ENCODE data around the gene ANXA4.
"Not testable (repeated sequence)": the region's sequence is repeated elsewhere in the genome, so short reads cannot be mapped to it uniquely, and the experiment has no call there.

Gene ANXA4

GRCh38 chr2:69811591-69811990, 69.7 kb downstream of the ANXA4 start:
- no peak for DNase-seq

DNA sequence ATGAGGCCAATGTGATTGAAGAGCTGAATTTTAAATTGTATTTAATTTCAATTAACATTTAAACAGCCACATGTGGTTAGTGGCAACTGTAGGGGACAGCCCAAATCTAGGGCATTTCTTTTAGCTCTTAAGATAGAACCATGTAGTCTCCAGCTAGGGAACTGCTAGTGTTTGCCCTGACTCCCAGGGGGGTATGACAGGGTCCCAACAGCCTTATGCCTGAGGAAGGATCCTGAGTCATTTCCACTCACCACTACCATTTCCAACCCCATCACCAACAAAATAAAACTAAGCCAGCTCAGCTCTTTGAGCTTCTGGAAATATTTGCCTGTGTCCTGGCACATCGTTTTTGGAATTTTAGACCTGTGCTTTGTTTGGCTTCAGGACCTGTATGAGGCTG, 73.8 kb downstream of the ANXA4 start:
- DNase-seq = no peak

DNA sequence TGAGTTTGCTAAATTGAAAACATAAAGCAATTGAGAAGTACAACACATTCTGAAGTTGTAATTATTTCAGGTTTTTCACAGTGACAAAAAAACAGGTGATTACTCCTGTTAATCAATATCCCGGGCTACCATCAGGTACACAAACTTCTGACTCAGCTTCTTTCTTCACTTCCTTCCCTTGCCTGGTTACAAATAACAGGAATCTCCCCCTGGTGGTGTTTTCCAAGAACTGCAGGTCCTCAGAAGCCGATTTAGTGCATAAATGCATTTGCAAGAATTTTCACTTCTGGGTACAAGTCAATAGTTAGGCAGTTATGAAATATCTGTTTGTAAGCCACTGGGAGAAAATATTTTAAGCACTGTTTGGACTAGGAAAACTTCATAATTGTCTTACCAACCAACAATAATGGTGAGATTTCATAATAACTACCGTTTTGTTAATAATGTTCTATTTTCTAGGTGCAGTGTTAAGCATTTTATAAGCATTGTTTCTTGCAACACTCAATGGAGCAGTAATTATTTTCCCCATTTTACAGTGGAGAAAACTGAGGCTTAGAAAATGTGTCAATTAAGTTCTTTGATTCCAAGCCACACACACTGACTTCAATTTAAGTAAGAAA, 75.1 kb downstream of the ANXA4 start:
- DNase-seq = peak; percentile 92

DNA sequence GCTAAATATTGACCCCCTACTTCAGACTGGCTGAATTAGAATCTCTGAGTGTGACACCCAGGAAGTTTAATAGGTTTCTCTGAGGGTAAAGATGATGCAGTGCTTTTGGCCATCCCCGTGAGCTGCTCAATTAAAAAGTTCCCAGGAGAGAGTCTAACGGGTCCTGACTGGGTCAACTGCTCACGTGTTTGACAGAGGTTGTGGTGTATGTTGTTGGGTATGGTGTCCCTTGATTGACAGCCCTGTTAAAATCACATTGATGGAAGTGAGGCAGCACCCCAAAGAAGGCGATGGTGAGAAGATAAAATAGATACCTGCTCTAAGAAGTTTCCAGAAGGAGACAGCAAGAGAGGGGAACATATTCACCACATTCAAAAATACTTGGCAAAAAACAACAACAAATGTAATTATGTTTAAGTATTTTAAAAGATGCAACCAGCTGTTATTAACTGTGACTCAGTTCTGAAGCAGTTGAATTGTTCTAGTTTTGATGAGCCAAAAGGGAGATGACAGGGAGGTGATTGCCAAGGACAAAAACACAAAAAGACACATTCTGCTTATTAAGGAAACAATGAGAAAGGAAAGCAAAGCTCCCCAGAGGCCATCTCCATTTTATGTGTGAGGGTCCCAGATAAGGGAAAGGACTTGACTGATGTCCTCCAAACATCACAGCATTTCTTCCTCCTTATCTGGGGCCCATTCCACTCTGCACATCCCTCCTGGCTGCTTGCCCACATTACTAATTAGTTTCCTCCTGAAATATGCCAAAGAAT, 76.0 kb downstream of the ANXA4 start:
- no peak for DNase-seq

GRCh38 chr2:69827796-69828540, 86.0 kb downstream of the ANXA4 start:
- DNase-seq = no peak

DNA sequence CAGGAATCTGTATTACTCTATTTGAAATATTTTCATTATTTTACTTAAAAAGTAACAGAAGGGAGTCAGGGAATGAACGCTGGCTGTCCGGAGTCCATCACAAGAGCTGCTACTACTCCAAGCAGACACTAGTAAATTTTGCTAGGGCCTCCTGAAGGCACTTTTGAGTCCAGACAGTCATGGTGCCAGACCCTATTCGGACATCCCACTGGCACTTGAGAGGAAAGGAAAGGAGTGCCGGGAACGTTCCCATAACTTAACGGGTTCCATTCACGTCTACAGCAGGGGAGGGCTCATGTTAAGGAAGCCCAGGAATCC, 87.0 kb downstream of the ANXA4 start:
- no peak for DNase-seq

DNA sequence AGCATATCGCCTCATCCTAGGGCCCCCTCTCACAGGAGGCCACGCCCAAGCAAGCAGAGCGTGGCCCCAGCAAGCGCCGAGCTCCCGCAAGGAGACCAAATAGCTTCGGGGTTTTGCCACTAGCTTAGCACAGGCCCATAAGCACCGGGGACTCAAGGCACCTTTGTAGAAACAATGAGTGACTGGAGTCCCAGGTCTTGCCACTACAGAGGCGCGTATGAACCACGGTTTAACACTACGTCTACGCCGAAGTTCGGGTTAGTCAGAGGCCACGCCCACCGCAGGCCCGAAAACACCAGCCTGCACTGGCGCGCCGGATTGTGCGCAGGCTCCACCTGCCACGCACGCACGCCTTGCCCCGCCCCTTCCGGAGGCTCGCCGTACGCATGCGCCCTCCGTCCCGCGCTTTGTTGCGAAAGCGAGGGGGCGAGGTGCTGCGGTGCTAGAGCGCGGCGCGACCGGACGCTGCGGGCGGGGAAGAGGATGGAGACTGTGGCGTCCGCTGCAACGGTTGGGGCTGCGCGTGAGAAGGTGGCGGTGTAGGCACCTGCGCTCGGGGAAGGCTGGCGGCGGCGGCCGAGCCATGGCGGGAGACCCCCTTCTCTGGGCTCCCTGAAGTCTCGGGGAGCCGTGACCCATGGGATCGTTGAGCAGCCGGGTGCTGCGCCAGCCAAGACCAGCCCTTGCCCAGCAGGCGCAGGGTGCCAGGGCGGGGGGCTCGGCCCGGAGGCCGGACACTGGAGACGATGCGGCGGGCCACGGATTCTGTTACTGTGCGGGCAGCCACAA, 87.5 kb downstream of the ANXA4 start, which contains the start of gene GMCL1:
Gene GMCL1, plus strand, starts transcription at position 405 of the 789 bp plus-strand sequence. Its CDS starts 233 bp downstream, at position 638.
- peak; percentile 92 for DNase-seq

GRCh38 chr2:69830045-69830905, 88.3 kb downstream of the ANXA4 start:
- DNase-seq = no peak

GRCh38 chr2:69830906-69831241, 88.9 kb downstream of the ANXA4 start:
- not testable (repeated sequence) for DNase-seq

- DNase-seq = no peak
These were observed 89.5 kb downstream of the ANXA4 start for GRCh38 chr2:69831354-69831905.

DNA sequence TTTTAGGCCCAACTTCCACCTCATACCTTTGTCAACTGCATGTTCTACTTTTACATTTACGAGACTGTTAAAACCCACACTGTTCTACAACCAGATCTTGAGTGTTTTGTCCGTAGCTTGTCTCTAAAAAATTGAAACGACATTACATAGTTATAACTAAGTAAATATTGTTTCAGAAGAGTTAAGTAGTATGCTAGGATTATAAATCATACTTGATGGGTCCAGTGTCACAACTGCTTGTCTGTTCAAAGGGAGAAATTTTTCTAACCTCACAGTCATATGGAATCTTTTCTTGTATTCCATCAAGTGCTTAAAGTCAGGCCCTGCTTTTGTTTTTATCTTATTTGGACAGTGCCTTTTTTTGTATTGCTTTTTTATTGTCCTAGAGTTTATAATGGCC, 91.8 kb downstream of the ANXA4 start:
- DNase-seq = no peak

DNA sequence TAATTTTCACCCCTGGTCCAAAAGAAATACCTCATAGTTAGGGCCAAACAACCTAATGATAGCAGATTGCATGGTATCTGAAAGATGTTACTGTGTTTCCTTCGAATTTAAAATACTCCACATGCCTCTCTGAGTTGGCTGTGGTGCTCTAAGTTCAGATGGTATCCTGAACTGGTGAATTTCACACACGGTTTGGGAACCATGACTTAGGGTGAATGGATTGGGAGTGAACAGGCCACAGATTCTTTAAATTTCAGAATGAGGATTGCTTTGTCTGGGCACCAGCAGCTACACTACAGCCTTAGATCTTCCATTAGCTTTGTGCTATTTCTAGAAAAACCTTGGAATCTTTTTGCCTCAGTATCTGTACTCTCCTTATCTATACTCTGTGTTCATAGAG, 93.7 kb downstream of the ANXA4 start:
- DNase-seq = no peak

DNA sequence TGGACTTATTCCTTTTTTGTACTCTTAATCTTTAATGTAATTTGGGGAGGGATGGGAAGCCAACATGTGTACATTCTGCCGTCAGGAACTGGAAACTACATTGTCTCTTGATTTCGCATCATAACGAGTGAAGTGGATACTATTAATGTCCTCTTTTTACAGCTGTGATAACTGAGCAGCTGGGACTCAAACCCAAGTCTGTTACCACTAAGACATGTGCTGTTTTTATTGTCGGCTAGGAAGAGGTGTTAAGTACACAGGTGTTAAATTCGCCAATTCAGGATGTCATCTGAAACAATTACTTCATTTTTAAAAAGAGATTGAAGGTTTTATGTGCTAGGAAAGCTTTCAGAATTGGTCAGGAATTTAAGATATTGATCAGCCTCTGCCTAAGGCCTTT, 94.4 kb downstream of the ANXA4 start:
- no peak for DNase-seq

DNA sequence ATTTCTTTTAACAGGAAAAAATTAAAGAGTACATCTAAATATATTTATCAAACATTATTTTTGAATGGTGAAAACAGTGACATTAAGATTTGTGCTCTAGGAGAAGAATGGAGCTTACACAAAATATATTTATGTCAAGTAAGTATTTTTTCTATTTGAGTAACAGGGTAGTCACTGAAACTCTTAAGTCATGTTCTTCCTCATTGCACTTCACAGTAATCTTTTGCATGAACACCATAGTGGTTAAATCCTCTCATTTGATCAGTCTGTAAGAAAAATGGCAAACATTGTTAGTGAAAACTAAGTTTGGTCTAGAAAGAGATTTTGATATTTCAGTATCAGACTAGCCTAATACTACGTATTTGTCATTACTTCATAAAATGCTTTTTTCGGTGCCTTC, 95.6 kb downstream of the ANXA4 start:
- no peak for DNase-seq

- DNase-seq = no peak
These were observed 102.1 kb downstream of the ANXA4 start for GRCh38 chr2:69843993-69844392.

DNA sequence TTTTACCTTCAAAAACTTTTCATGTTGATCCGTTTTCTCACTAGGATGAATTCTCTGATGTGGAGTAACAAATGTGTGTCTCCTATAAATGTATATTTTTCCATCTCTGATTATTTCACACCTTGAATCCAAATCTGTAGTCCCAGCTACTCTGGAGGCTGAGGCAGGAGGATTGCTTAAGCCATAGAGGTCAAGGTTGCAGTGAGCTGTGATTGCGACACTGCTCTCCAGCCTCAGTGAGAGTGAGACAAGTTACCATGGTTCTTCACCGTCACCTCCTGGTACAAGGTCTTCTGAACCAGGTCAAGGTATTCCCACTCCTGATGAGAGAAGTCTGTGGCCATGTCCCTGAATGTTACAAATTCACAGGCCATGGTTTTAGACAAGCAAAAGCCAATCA, 102.6 kb downstream of the ANXA4 start:
- DNase-seq = no peak

GRCh38 chr2:69846182-69847067, 104.5 kb downstream of the ANXA4 start:
- DNase-seq = no peak

GRCh38 chr2:69847068-69847828, 105.3 kb downstream of the ANXA4 start:
- no peak for DNase-seq

- DNase-seq = no peak
These were observed 106.4 kb downstream of the ANXA4 start for GRCh38 chr2:69848186-69848790.

GRCh38 chr2:69858261-69858660, 116.3 kb downstream of the ANXA4 start:
- DNase-seq = no peak

Data from NCI-H1694 (cell line).